Liver (tissue), 2 donors: ENCODE measurements around the gene PHF11.

ENCODE experiments used
- CTCF ChIP-seq: fragments of 150-350 bp; IDR thresholded peaks from 2 replicates; pipeline ENCODE4 v1.5.1; 2017; ENCODE audit warnings: improper control_type of control experiment, low read depth, low read length; ENCODE audit not compliant: missing input control
- REST ChIP-seq: IDR thresholded peaks from 2 replicates; pipeline ENCODE4 v1.6.1; 2016; ENCODE audit warnings: antibody characterized with exemption, mild to moderate bottlenecking
- TF ChIP-seq, protein P1 (sequence below): IDR thresholded peaks from 2 replicates; pipeline ENCODE4 v1.6.1; 2016; ENCODE audit warnings: antibody characterized with exemption
- donor health status: healthy.

DNA sequence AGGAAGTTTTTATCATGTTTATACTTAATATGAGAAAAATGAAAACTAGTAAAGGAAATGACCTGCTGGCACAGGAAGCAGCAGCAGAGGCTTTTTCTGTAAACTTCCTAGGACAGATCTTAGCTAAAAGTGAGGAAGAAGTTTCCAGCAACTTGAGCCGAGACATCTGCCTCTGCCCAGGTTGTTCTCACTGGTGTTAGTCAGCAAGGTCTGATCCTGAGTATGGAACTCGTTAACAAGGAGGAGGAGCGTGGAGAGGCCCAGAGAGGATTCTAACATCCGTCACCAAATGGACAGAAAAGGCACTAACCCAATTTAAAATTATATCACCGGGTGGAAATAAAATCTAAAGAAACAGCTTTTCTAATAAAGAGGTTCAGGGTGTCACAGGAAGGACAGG is 43.6 kb downstream of the PHF11 start:
- TF ChIP-seq CTCF (no peak), REST (no peak)
- TF ChIP-seq, protein P1, sequence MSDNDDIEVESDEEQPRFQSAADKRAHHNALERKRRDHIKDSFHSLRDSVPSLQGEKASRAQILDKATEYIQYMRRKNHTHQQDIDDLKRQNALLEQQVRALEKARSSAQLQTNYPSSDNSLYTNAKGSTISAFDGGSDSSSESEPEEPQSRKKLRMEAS = no peak
